Measurements from ENCODE around the gene MAPKAPK2.

GRCh38 chr1:206729050-206729449 is 44.3 kb downstream of the MAPKAPK2 start:
- TF ChIP-seq USF2 (CRISPR knock-in tag; IDR thresholded peaks at IDR 0.05) (no peak), ESRRA (CRISPR knock-in tag; IDR thresholded peaks at IDR 0.05; ENCODE audit: borderline replicate concordance) (no peak), CTCF (IDR thresholded peaks at IDR 0.05) (no peak), FOXP4 (CRISPR knock-in tag; IDR thresholded peaks at IDR 0.05) (no peak), NR3C1 (CRISPR knock-in tag; conservative IDR thresholded peaks at IDR 0.05; ENCODE audit: low read depth) (no peak), CREB1 (CRISPR knock-in tag; IDR thresholded peaks at IDR 0.05) (no peak), ETV6 (CRISPR knock-in tag; IDR thresholded peaks at IDR 0.05) (no peak), AFF4 (CRISPR knock-in tag; IDR thresholded peaks at IDR 0.05; ENCODE audit: borderline replicate concordance) (no peak), JUN (CRISPR knock-in tag; IDR thresholded peaks at IDR 0.05) (no peak), MLX (CRISPR knock-in tag; IDR thresholded peaks at IDR 0.05) (no peak), USF1 (CRISPR knock-in tag; IDR thresholded peaks at IDR 0.05) (no peak)
